NCI-H2029 treated with DMSO at 0.1 percent for 48 hours (cell line): Measurements from ENCODE around the gene SOD2.
"Not testable (repeated sequence)": the region's sequence is repeated elsewhere in the genome, so short reads cannot be mapped to it uniquely, and the experiment has no call there.

ENCODE experiments used
- DNase-seq: peaks from one replicate; lab custom pipeline; 2025; lab: John Stamatoyannopoulos, UW

Gene SOD2

DNA sequence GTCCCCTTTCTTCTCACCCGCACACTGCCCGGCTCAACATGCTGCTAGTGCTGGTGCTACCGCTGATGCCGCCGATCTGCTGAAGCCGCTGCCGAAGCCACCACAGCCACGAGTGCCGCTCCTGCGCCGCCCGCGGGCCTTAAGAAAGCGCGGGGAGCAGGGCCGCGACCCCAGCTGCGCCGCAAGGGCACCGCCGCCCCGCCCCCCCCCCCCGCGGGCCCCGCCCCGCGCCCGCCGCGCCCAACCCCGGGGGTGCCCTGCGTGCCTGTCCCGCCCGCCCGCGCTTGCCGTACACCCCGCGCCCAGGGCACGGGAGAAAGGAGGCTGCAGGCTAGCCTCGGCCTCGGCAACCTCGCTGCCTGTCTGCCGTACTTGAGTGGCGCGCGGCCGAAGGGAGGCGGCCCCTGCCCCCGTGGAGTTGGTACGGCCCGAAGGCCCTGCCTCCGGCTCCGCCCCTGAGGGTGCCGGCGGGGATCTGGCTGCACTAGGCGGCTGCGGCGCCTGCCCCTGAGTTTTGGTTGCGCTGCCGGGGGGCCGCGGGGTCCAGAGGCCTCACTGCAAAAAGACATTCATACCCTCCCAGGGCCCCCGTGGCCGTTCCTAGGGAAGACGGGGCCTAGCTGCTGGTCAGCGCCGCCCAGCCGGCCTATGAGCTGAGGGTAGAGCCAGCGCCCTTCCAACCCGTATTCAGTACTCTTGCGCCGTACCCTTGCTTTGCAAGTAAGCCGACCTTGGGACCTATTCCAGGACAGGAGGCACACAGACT lies at the start of gene SOD2:
Gene SOD2 (minus strand): TSS at position 114 of the 766 bp plus-strand sequence. CDS start 74 bp downstream, at position 40.
- DNase-seq = peak; percentile 50

DNA sequence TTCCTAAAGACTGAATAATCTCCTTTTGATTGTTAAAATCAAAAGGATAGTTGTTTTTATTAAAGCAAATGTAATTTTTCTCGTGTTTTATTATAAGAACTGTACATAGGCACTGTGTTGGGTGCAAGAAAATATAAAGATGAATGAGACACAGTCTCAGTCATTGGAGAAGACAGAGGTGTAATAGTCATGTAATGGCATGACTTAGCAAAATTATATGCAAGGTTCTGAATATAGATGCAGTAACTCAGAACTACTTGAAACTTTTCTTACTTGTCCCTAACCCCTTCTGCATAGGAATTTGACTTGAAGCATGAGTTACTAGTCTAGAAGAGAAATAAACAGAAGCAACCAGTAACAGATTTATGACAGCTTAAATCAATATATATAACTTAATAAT lies 49.1 kb upstream of the SOD2 start:
- DNase-seq = no peak

DNA sequence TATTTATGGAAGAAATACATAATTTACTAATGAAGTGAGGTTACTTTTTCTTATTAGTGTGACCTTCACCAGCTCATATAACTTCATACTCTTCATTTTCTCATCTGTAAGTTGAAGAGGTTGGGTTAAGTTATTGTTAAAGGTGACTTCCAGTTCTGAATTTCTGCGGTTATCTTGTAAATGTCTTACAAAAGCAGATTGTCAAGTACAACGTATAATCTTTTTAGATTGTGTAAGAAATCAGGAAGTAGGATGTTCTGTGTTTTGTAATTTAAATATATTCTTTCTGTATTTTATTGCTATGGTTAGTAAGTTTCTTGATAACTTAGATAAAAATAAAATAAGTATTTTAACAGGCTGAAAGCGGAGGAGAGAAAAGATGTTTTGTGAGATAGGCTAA lies 46.3 kb upstream of the SOD2 start:
- no peak for DNase-seq

DNA sequence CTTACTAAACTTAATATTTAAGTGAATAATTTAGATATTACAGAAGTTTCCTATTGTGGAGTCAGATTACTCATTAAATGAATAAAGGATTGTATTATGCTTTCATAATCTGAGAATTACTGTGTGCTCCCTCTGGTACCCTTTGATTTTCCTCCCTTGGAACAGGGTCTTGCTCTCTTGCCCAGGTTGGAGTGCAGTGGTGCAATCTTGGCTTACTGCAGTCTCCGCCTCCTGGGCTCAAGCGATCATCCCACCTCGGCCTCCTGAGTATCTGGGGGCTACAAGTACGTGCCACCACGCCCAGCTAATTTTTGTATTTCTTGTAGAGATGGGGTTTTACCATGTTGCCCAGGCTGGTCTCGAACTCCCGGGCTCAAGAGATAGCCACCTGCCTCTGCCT lies 43.9 kb upstream of the SOD2 start:
- no peak for DNase-seq

DNA sequence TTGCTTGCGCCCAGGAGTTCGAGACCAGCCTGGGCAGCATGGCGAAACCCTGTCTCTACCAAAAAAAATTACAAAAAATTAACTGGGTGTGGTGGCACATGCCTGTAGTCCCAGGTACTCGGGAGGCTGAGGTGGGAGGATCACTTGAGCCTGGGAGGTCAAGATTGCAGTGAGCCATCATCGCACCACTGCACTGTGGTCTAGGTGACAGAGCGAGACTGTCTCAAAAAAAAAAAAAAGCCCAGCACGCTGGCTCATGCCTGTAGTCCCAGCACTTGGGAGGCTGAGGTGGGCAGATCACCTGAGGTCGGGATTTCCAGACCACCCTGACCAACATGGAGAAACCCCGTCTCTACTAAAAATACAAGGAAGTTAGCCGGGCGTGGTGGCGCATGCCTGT lies 40.4 kb upstream of the SOD2 start:
- DNase-seq = not testable (repeated sequence)

DNA sequence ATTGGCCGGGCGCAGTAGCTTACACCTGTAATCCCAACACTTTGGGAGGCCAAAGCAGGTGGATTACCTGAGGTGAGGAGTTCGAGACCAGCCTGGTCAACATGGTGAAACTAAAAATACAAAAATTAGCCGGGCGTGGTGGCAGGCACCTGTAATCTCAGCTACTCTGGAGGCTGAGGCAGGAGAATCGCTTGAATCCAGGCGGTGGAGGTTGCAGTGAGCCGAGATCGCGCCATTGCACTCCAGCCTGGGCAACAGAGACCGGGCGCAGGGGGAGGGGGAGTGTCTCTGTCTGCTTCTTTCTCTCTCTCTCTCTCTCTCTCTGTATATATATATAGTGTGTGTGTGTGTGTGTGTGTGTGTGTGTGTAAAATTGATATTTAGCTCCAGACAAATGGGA lies 39.5 kb upstream of the SOD2 start:
- DNase-seq = not testable (repeated sequence)

DNA sequence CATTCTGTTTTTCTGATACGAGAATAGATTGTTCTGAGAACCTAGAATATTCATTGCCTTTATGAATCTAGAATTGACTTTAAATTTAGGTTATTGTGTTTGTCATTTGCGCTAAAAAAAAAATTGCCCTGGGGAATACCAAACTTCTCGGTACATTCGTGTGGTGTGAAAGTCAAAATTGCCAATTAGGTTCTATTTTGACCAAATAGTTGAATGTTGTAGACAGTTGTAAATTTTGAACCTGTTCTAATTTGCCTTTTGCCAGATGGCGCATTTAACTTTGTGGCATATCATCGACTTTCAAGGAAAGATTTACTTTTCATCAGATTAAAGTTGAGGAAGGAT lies 37.3 kb upstream of the SOD2 start:
- DNase-seq = no peak

DNA sequence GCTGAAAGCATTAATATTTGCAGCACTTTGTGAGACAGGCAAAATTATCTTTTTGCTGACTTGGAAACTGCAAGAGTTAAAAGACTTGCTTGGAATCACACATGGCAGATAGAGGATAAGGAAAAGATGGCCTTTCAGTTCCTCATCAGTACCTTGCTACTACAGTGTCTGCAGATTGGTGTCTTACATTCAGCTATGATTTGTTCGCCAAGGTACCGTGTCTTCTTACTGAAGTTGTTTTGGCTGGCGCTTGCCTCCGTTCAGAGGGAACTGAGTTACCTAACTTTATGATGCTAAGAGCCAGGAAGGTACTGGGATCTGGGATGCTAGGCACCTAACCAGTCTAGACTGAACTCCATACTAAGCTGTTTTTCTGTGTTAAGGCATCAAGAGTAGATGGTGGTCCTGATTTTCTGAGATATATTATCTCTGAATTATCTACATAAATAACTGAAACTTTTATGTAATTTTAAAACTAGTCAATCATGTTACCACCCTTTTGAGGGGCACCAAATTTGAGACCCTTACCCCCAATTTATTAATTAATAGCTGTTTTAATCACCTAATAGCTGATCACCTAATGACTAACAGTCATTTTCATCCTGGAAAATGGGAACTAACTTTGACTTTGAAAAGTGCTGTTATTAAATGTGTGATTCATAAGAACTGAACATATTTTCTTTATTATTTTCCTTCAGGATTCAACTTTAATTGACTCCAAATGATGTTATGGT lies 36.7 kb upstream of the SOD2 start:
- DNase-seq = no peak

DNA sequence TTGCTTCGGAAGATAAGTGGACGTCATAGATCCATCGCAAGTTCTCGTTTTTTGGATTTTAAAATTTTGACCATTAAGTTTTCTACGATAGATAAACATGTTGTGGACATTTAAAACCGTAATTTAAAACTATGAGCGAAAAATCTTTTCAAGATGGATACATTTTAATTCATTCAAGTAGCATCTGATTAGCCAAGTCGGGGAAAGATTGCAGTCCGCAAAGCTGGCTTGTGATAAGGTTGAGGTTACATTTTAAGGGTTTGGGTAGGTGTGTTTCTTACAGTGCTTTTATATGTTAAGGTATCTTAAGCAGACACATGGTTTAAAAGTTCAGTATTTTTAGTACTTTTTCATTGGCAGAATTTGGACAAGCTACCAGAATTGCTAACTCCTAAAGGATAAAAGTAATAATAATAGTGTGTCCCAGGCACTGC lies 35.5 kb upstream of the SOD2 start:
- no peak for DNase-seq

DNA sequence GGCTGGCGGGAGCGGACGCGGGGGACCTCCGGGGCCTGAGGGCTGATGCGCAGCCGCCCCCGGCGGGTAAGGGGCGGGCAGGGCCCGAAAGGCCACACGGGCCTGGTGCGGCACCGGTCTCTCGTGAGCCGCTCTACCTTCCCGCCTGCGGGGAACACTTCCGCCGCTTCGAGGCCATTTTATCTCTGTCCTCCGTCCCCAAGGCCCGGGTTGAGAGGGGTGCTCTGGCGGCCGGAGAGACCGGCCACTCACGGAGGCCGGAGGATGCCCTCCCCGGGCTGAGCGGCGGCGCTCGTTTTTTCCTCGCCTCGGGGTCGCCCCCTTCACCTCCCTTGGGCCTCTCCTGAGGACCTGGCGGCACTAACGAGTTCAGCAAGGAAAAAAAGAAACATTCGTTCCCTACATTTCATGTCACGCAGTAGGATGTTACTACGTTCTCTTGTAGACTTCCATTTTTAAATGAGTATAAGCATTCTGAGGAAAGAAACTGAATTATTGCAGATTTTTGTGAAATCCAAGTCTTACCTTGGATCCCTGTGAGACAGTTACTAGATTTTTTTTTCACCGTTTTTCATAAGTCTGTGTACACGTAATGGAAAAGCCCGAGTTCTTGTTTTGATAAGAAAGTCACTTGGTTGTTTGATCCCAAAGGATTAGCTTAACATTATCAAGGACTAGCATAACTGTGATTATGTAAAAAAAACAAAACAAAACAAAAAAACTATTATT lies 34.8 kb upstream of the SOD2 start:
- no peak for DNase-seq

DNA sequence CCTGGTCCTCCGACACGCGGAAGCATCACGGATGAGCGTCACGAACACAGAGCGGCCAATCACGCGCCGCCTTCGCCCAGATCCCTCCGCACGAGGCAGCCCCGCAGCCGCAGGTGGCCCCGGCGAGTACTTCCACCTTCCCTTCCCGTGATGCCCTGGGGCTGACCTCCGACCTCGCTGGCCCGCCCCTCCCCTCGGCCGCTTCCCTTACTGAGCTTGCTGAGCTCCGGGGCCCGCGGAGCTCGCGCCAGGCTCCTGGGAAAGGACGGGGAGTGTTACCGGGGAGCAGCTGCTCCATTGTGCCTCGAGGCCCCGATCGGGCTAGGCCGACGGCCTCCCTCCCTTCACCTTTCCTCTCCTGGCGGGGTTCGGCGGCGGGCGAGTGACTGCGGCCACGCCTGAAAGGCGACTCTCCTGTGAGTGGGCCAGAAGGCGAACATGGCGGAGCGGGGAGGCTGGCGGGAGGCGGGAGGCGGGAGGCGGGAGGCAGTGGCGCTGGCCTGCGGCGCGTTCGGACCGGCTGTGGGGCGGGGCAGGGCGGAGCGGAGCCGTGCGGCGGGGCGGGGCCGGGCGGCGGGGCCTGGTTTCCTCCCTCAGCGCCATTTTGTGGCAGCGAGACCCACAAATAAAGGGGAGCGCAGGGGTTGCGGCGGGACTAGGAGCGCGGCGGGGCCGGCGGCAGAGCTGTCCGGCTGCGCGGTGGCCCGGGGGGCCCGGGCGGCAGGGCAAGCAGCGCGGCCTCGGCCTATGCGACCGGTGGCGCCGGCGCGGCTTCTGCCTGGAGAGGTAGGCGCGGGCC lies 34.1 kb upstream of the SOD2 start, which contains the start of gene WTAP:
Gene WTAP (plus strand): TSS at position 589 of the 799 bp plus-strand sequence. CDS start 8,760 bp downstream, outside the sequence.
- DNase-seq = peak; percentile 91

DNA sequence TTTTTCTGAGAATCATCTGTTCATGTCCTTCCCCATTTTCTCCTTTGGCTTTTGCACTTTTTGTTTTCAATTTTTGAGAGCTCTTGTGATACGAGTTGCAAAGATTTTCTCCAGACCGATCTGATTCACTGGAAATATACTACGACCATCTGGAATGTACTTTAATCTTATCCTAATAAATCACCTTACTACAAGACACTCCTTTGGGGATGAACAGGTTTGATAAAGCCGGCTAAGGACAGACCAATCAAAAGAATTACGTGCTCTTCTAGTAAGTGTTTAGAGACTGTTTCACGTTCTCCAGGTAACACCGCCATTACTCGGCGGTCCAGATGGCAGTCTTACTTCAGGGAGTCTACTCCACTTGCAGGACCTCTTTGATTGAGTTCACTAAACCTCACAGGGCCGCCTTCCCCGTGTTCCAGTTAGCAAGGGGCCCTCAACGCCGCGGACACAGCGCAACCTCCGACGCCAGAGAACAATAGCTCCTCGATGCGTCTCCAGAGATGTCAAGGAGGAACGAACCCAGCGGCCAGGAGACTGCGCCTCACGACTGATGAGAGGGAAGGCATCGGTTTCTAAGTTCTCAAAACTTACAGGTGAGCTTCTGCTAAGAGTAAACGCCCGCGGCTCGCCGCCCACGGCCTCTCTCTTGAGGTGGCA lies 33.3 kb upstream of the SOD2 start:
- DNase-seq = peak; percentile 79

DNA sequence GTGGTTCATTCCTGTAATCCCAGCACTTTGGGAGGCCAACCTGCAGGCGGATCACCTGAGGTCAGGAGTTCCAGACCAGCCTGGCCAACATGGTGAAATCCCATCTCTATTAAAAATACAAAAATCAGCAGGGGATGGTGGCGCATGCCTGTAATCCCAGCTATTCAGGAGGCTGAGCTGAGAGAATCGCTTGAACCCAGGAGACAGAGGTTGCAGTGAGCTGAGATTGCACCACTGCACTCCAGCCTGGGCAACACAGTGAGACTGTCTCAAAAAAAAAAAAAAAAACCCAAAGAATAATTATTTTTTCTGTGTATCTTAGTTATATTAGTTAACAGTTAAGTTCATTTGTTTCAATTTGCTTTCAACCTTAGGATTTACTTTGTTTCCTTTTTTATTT lies 32.2 kb upstream of the SOD2 start:
- not testable (repeated sequence) for DNase-seq

DNA sequence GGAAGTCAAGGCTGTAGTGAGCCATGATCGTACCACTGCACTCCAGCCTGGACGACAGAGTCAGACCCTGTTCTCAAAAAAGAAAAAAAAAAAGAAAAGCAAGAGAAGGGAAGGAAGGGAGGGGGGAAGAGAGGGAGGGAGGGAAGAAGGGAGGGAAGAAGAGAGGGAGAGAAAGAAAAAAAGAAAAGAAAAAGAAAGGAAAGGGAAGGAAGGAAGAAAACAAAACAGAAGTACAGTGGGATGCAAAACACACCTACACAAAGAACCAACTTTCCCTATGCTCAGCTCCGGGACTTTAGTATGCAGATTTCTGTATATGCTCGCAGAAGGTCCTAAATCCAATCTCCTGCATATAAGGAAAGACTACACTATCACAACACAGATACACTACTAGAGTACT lies 31.7 kb upstream of the SOD2 start:
- no peak for DNase-seq

DNA sequence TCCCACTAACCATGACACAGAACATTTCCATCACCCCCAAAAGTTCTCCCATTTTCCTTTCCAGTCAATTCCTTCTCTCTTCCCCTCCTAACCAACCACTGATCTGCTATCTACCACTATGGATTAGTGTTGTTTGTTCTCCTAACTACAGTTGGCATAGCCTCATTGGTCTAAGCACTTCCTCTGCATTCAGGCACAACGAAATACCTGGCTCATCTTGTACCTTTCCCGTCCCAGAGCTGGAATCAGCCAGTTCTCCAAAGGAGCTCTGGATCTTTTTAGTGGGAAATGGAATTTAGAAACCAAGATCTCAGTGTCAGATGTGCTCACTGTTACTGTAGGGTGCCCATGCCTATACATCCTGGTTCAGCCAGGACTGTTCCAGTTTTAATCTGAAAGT lies 30.2 kb upstream of the SOD2 start:
- no peak for DNase-seq

DNA sequence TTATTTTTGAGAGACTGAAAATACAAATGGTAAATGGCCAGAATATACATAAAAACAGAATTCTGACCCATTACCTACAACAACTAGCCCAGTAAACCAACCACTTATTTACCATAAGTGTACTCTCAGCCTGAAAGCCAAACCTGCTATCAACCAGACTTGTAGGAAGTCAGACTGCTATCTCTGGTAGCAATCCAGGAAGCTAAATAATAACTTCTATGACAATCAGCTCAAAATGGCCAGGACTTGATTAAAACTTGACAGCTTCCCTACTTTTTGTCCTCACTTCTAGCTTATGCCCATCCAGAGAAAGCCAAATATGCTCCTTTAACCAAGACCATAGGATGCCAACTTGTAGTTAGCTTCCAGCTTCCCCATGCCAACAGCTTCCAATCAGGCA lies 29.6 kb upstream of the SOD2 start:
- no peak for DNase-seq

DNA sequence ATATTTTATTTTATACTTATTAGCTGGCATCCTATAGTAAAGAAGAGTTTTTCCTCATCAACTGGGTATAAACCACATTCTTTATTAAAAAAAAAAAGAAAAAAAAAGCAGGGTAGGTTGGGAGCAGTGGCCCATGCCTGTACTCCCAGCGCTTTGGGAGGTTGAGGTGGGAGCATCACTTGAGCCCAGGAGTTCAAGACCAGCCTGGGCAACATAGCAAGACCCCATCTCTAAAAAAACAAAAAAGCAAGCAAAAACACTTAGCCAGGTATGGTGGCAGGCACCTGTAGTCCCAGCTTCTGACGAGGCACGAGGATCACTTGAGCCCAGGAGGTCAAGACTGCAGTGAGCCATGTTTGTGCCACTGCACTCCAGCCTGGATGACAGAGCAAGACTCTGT lies 28.9 kb upstream of the SOD2 start:
- DNase-seq = not testable (repeated sequence)

DNA sequence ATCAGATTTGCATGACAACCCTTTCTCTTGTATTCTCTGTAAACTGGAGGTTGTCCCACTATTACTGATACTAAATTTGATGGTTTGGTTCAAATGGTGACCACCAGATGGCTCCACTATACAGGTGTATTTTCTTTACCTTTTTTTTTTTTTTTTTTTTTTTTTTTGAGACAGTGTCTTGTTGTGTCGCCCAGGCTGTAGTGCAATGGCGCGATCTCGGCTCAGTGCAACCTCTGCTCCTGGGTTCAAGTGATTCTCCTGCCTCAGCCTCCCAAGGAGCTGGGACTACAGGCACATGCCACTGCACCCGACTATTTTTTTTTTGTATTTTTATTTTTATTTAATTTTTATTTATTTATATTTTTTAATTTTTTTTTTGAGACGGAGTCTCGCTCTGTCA lies 27.7 kb upstream of the SOD2 start:
- no peak for DNase-seq

DNA sequence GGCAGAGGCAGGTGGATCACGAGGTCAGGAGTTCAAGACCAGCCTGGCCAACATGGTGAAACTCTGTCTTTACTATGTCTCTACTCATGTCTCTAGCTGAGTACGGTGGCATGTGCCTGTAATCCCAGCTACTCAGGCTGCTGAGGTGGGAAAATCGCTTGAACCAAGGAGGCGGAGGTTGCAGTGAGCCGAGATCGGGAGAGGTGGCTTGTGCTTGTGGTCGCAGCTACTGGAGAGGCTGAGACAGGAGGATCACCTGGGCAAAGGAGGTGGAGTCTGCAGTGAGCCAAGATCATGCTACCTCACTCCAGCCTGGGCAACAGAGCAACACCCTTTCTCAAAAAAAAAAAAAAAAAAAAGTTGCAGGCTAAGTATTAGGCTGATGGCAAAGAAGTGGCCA lies 26.2 kb upstream of the SOD2 start:
- no peak for DNase-seq

DNA sequence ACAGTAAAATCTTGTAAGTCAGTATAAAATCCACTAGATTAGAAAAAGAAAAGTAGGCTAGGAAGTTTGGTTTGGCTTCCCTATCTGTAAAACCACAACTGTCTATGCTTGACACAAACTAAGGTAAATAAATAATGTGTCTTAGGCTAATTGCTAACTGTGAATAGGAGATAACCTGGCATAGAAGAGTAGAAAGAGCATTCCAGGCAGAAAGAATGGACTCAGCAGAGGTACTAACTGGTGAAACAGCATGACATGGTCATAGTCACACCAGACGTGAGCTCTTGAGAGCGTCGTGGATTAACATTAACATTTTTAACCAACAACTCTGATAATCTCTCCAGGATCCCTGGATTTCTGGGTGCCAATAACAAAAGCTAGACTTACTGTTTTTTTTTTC lies 25.6 kb upstream of the SOD2 start:
- DNase-seq = no peak
